ENCODE data around the gene MRAP.
"Not testable (repeated sequence)": the region's sequence is repeated elsewhere in the genome, so short reads cannot be mapped to it uniquely, and the experiment has no call there.

The MRAP gene

DNA sequence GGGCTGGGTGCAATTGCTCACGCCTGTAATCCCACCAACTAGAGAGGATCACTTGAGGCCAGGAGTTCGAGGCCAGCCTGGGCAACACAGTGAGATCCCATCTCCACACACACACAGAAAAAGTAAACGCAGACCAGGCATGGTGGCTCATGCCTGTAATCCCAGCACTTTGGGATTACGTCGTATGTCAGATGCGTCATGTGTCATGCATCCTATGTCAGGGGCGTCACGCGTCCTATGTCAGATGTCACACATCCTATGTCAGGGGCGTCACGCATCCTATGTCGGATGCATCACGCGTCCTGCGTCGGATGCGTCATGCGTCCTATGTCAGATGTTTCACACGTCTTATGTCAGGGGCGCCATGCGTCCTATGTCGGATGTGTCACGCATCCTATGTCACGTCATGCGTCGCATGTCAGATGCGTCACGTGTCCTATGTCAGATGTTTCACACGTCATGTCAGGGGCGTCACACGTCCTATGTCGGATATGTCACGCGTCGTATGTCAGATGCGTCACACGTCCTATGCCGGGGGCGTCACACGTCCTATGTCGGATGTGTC is 1.5 kb downstream of the MRAP start:
- DNase-seq (ENCODE audit: low read depth), result no peak

DNA sequence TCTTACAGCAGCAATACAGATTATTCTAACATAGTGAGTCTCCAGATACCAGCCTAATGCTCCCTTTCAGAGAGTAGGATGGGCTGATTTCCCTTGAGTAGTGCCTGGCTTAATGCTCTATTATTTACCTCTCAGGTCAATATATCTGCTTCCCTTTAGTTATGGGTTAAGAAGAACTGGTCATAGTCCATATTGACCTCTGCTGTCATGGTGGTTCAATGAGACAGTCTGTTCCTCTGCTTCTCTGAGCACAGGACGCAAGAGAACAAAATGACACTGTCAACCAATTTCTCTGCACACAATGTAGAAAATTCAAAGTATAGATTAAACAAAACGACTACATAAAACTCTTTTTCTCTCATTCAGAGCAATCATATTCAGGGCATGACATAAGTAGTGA is 2.9 kb downstream of the MRAP start:
- DNase-seq (ENCODE audit: low read depth), result no peak

GRCh38 chr21:32302560-32302959 is 3.9 kb downstream of the MRAP start:
- DNase-seq (ENCODE audit: low read depth), result no peak

GRCh38 chr21:32303385-32303784 is 4.7 kb downstream of the MRAP start:
- no peak for DNase-seq (ENCODE audit: low read depth)

GRCh38 chr21:32304998-32305397 is 6.3 kb downstream of the MRAP start:
- DNase-seq (ENCODE audit: low read depth), result no peak

DNA sequence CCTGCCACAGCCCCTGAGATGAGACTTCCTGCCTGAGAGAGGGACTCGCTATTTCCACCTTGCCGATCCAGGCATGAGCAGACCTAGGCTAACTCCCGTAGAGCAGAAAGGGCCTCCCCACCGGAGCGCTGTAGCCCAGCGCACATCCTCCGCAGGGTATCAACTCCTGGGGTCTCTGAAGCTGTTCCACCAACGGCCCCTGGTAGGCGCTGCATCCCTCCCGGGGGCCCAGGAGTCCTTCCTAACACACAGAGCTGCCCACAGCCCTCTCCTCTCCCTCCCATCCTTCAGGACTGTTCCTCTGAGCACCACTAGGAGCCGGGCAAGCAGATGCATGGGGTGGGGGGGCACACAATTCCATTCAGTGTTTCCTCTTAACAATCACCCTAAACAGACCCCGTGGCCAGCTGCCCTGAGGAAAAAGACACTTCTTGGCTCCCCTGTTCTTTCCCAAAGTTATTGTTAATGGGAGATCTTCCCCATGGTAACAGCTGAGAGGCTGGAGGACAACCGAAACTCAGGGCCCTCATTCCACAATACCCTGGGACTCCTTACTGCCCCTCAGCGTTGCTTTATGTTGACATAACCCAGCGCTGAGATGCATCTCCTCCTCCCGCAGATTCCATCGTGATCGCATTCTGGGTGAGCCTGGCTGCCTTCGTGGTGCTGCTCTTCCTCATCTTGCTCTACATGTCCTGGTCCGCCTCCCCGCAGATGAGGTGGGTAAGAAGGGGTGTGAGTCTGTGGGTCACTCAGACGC is 7.5 kb downstream of the MRAP start:
- no peak for DNase-seq (ENCODE audit: low read depth)

GRCh38 chr21:32307706-32308105 is 9.1 kb downstream of the MRAP start:
- no peak for DNase-seq (ENCODE audit: low read depth)

DNA sequence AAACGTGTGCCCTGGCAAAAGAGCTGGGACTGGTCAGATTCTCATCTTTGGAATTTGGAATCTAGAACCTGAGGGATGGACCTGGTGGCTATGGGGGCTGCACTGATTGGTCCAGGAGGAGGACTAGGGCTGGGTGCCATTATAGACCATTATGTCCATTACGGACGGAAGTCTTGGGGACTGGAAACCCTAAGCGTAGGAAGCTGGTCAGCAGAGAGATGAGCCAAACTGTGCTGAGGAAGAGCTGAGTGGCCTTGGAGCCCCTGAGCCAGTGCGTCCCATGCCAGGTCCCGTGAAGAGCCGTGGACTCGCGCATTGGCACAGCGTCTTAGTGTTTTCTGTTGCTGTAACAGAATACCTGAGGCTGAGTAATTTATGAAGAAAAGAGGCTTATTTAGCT is 10.0 kb downstream of the MRAP start:
- no peak for DNase-seq (ENCODE audit: low read depth)

DNA sequence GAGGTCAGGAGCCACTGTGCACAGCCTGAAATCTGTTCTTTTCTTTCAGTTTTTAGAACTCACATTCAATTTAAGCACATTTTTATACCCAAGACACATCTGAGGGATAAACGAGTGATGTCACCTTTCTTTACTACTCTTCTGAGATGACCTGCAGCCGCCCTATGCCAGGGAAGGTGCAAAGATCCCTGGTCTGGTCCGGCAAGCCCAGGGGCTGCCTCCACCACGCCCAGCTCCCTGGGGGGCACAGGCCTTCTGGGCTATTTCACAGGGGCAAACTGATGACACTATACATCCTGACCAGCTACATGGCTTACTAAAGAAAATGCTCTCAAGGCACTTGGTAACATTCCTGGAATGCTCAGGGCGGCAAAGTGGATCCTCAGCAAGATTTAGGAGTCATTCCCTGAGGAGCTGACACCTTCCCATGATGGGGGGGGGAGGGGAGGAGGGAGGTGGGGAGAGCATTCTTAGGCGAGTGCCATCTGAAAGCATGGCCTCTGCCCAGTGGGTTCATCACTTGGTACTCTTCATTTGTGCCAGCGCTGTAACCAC is 11.3 kb downstream of the MRAP start:
- DNase-seq (ENCODE audit: low read depth), result no peak

DNA sequence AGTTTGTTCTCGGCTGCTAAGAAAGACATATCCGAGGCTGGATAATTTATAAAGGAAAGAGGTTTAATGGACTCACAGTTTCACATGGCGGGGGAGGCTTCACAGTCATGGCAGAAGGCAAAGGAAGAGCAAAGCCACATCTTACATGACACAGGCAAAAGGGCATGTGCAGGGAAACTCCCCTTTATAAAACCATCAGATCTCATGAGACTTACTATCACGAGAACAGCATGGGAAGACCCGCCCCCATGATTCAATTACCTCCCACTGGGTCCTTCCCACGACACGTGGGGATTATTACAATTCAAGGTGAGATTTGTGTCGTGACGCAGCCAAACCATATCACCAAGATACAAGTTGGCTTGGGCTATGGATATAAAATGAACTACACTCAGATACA is 12.3 kb downstream of the MRAP start:
- not testable (repeated sequence) for DNase-seq (ENCODE audit: low read depth)

- DNase-seq (ENCODE audit: low read depth), result no peak
These were observed 13.0 kb downstream of the MRAP start for GRCh38 chr21:32311621-32312020.

DNA sequence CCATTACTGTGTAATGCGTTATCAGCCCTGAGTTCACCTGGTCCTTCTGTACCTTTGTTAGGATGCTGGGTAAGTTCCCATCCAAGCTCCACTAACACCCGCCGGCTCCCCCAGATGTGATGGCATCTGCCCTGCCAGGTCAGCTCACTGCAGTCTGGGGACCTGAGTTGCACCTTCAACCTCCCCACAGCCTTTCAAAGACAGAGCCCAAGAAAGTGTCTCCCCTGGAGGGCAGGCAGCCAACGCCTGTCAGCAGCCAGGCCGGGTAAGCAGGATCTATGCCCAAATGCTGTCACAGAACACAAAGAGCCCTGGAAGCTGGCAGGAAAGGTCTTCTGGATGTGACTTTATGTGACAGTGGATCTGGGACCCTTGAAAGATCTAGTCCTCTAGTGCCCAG is 13.7 kb downstream of the MRAP start:
- no peak for DNase-seq (ENCODE audit: low read depth)

GRCh38 chr21:32312976-32313375 is 14.3 kb downstream of the MRAP start:
- no peak for DNase-seq (ENCODE audit: low read depth)

DNA sequence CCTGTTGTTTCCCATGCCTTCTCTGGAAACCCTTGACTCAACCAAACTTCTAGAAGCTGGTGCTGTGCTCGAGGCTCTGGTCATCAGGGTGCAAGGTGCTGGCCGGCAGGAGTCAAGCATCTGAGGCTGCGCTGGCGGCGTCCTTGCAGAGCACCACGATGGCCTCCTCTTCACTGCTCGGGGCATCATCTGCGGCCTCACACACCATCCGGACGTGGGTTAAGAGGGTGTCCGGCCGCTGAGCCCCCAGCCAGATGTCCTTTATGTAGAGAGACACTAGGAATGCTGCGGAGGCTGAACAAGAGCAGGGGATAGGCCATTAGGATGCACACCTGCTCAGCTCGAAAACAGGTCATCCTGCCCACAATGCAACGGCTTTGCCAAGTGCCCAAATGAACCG is 16.2 kb downstream of the MRAP start:
- no peak for DNase-seq (ENCODE audit: low read depth)

DNA sequence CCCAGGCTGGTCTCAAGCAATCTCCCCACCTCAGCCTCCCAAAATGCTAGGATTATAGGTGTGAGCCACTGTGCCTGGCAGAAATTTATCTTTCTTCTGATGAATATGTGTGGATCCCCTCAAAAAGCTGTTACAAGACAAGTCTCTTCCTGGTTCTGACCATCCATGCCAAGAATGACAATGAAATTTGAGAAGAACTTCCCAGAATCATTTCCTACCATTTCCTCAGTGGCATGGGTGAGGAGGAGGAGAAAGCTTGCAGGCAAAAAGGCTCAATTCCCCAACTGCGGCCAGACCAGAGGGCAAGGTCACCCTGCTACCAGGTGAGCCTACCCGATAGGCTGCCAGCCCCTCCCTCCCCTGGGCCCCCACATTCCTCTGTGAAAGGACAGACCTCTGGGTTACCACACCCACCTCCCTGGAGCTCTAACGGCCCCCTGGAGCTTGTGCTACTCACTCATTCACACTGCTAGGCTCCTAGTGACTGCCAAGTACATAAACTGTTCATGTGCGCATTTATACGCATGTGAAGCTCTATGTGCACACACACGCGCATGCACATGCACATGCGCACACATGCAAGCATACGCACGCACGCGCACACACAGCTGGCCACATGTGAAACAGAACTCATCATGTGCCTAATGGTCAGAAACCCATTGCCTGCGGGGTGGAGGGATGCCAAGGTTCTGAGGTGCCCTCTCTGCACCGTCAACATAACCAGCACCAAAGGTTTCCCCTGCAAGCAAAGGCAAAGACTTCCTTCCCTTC is 17.0 kb downstream of the MRAP start:
- DNase-seq (ENCODE audit: low read depth), result no peak

- no peak for DNase-seq (ENCODE audit: low read depth)
These were observed 17.9 kb downstream of the MRAP start for GRCh38 chr21:32316361-32317215.

GRCh38 chr21:32317726-32318125 is 19.1 kb downstream of the MRAP start:
- no peak for DNase-seq (ENCODE audit: low read depth)

DNA sequence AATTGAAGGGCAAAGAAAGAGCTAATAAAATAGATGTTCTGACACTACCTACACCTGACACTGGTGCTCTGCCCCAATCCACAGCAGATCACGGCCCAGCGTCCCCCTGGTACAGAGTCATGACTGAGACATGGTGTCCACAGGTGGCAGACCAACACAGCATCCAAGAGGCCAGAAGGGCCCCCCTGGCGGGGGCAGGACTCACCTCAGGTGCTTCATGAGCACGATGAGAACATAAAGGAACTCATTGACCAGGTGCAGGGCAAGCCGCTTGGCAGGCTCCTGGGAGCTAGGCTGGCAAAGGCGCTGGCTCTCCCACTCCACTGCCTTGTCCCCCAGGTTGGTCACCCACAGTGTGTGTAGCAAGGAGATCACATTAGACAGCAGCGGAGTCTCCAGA is 20.4 kb downstream of the MRAP start:
- no peak for DNase-seq (ENCODE audit: low read depth)

DNA sequence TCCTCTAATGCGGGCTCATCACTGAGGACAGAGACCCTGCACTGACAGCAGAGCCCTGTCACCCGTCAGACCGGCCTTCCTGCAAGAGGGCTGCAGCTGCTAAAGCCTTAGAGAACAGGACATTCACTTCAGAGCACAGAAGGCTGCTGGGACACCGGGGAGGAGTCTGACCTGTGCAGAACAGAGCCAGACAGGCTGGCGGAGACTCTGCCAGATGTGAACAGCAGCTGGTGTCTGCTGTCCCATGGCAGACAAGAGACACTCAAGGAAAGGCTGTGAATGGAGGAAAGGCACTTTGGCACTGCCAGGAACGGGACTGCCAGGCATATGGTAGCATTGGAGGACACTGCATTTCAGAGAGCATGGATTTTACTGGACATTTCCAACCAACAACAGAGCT is 21.4 kb downstream of the MRAP start:
- no peak for DNase-seq (ENCODE audit: low read depth)

DNA sequence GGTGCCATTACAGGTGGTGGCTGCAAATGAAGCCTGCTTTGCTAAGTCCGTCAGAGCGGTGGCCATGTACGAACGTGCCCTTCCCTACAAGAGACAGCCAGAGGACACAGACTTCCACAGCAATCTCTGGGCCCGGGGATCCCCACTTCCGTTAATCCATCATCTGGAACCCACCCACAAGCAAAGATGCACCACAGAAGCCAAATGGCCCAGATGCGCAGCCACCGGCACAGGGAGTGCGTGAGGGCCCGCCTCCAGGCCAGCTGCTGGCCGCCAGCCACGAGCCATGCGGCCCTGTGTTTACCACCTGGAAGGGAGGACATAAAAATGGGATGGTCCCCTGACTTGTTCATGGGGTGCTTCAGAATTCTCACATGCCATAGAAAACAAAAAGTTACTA is 22.1 kb downstream of the MRAP start:
- DNase-seq (ENCODE audit: low read depth), result no peak

DNA sequence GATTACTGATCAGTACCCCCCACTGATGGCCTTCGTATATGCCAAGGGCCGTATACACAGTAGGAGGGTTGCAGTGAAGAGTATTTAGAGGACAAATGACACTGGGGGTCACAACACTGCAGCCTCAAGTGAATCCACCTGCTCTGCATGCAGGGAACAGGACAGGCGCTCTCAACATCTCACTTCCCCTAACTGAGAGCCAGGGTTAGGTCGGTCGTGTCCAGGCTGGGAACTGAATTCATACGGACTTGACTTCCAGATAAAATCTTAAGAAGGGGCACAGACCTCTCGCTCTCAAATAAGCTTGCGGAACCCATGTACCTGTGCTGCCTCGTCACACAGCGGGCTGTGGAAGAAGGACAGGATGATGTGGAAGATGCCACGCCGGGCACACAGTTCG is 22.8 kb downstream of the MRAP start:
- DNase-seq (ENCODE audit: low read depth), result no peak

DNA sequence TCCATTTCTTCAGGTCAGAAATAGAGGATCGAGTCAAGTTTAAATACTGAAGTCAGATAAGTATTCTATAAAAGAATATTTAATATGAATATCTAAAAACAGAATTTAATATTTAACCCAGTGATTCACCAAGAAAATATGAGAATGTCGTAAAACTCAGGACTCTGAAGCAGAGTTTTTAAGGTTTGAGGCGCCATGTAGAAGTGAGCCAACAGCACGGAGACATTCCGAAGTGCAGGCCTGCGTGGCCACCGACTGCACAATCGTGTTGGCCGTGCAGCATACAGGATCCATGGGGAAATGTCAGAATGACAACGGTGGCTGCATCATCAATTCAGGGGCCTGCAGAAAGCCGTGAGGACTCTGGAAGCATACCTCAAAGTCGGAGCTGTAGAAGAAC is 23.4 kb downstream of the MRAP start:
- no peak for DNase-seq (ENCODE audit: low read depth)
